ENCODE data around the gene EBF4. TPM values are rescaled to one million over a fixed set of nuclear protein-coding genes. Genes with fewer than 3 reads are reported as not detected.
A peak's percentile ranks its signal among the peaks of the same experiment; 100 is the strongest.

Gene EBF4
- total RNA-seq, 1 experiment from 2014 or later: 2.7 TPM

DNA sequence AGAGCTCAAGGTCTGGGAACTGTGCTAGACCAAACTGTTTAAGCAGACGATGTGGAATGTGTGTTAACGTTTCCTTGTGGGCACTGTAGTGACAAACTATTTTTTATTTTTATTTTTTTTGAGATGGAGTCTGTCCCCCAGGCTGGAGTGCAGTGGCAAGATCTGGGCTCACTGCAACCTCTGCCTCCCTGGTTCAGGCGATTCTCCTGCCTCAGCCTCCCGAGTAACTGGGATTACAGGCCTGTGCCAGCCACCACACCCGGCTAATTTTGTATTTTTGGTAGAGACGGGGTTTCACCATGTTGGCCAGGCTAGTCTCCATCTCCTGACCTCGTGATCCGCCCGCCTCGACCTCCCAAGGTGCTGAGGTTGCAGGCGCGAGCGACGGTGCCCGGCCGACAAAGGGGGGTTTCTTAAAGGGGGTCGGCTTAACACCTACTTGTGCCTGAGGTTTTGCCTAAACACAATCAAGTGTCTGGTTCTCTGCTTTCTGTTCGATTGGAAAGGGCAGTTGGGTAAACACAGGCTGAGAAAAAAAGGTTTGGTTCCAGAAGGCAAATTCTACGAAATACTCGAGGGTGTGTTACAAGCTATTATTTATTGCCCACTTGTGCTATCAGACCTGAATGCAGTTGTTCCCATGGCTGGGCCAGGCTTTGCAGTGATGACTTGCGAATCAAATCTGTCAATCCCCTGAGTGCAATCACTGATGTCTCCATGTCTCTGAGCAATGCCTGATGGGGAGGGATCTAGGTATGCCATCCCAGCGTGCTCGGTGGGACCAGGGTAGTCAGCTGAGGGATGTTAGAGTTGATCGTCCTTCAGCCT, 38.8 kb upstream of the EBF4 start (continued):
- TF ChIP-seq, protein P1, sequence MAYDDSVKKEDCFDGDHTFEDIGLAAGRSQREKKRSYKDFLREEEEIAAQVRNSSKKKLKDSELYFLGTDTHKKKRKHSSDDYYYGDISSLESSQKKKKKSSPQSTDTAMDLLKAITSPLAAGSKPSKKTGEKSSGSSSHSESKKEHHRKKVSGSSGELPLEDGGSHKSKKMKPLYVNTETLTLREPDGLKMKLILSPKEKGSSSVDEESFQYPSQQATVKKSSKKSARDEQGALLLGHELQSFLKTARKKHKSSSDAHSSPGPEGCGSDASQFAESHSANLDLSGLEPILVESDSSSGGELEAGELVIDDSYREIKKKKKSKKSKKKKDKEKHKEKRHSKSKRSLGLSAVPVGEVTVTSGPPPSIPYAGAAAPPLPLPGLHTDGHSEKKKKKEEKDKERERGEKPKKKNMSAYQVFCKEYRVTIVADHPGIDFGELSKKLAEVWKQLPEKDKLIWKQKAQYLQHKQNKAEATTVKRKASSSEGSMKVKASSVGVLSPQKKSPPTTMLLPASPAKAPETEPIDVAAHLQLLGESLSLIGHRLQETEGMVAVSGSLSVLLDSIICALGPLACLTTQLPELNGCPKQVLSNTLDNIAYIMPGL (CRISPR knock-in tag; IDR thresholded peaks at IDR 0.05): no peak
- TF ChIP-seq NR3C1 (CRISPR knock-in tag; conservative IDR thresholded peaks at IDR 0.05; ENCODE audit: low read depth) (no peak), TEAD4 (CRISPR knock-in tag; IDR thresholded peaks at IDR 0.05) (no peak), OVOL2 (CRISPR knock-in tag; IDR thresholded peaks at IDR 0.05; ENCODE audit: borderline replicate concordance) (no peak), ZNF416 (CRISPR knock-in tag; IDR thresholded peaks at IDR 0.05) (no peak), ZNF232 (CRISPR knock-in tag; IDR thresholded peaks at IDR 0.05) (no peak), E2F5 (CRISPR knock-in tag; IDR thresholded peaks at IDR 0.05) (no peak)
- TF ChIP-seq, protein P2, sequence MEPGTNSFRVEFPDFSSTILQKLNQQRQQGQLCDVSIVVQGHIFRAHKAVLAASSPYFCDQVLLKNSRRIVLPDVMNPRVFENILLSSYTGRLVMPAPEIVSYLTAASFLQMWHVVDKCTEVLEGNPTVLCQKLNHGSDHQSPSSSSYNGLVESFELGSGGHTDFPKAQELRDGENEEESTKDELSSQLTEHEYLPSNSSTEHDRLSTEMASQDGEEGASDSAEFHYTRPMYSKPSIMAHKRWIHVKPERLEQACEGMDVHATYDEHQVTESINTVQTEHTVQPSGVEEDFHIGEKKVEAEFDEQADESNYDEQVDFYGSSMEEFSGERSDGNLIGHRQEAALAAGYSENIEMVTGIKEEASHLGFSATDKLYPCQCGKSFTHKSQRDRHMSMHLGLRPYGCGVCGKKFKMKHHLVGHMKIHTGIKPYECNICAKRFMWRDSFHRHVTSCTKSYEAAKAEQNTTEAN (CRISPR knock-in tag; IDR thresholded peaks at IDR 0.05): no peak
- TF ChIP-seq, protein P3, sequence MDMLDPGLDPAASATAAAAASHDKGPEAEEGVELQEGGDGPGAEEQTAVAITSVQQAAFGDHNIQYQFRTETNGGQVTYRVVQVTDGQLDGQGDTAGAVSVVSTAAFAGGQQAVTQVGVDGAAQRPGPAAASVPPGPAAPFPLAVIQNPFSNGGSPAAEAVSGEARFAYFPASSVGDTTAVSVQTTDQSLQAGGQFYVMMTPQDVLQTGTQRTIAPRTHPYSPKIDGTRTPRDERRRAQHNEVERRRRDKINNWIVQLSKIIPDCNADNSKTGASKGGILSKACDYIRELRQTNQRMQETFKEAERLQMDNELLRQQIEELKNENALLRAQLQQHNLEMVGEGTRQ (CRISPR knock-in tag; IDR thresholded peaks at IDR 0.05): no peak

- DNase-seq (ENCODE audit: low spot score): no peak
- ChIA-PET CTCF (interaction anchor here (3.7 kb wide), 1 partner anchor 131 kb away, joined by 30 read pairs; no protein-coding TSS in a partner anchor), POLR2A (no interaction called here)
- Mint-ChIP-seq H3K27ac (peak overlapping the region; percentile 90), H3K36me3 (peaks cover 66% of the 10 kb centered on the region), H3K9me3 (no peaks in the 10 kb centered on the region), H3K27me3 (ENCODE audit: low read depth) (no peaks in the 10 kb centered on the region), H3K4me3 (peak overlapping the region; percentile 84), H3K4me1 (peaks cover 24% of the 10 kb centered on the region)
- TF ChIP-seq CREB1 (CRISPR knock-in tag; IDR thresholded peaks at IDR 0.05): peak; percentile 51; the same call in 1 of the 2 replicates
- 0 out of 2 replicates have a peak, but pooled peaks have one; percentile 22 for TF ChIP-seq SMAD3 (CRISPR knock-in tag; IDR thresholded peaks at IDR 0.05; ENCODE audit: borderline replicate concordance)
- no peak for TF ChIP-seq ZNF396 (CRISPR knock-in tag; IDR thresholded peaks at IDR 0.05; ENCODE audit: borderline replicate concordance)
- TF ChIP-seq ZNF317 (CRISPR knock-in tag; IDR thresholded peaks at IDR 0.05; ENCODE audit: borderline replicate concordance, low read depth): no peak
- no peak for ATAC-seq
These were observed 38.2 kb upstream of the EBF4 start for GRCh38 chr20:2654384-2654822.

- TF ChIP-seq IRF2 (CRISPR knock-in tag; IDR thresholded peaks at IDR 0.05; ENCODE audit: borderline replicate concordance, low read depth): no peak
- TF ChIP-seq, protein P2 (CRISPR knock-in tag; IDR thresholded peaks at IDR 0.05): no peak
- no peaks in the 10 kb centered on the region for H3K9me3 Mint-ChIP-seq
- peak overlapping the region; percentile 90 for H3K27ac Mint-ChIP-seq
- H3K4me1 Mint-ChIP-seq: peaks cover 24% of the 10 kb centered on the region
- no peaks in the 10 kb centered on the region for H3K27me3 Mint-ChIP-seq (ENCODE audit: low read depth)
- POLR2A ChIA-PET: no interaction called here
- DNase-seq (ENCODE audit: low spot score): no peak
- peak overlapping the region; percentile 84 for H3K4me3 Mint-ChIP-seq
- no peak for ATAC-seq
- peaks cover 70% of the 10 kb centered on the region for H3K36me3 Mint-ChIP-seq
- CTCF ChIA-PET: no interaction called here
These were observed 37.7 kb upstream of the EBF4 start for GRCh38 chr20:2654831-2655230.
